Ascending aorta (tissue), 2 donors: ENCODE data around the gene LNPEP. TPM values are rescaled to one million over a fixed set of nuclear protein-coding genes. Genes with fewer than 3 reads are reported as not detected.

Experiments
- DNase-seq, 2 donors: peaks; one replicate each; pipeline ENCODE4 v3.0.0-alpha.2; 2019; ENCODE audit warnings: low spot score in 2 of 2
- H3K27ac ChIP-seq, 2 donors: fragments of 200-600 bp; sonication (generic); one replicate each; pipeline ENCODE4 v1.5.1; 2016 to 2017; ENCODE audit warnings: mild to moderate bottlenecking in 1 of 2
- H3K27me3 ChIP-seq: fragments of 200-600 bp; sonication (generic); one replicate; pipeline ENCODE4 v1.5.1; 2017
- H3K36me3 ChIP-seq, 2 donors: fragments of 200-600 bp; sonication (generic); one replicate each; pipeline ENCODE4 v1.5.1; 2016
- H3K4me1 ChIP-seq, 2 donors: fragments of 200-600 bp; sonication (generic); one replicate each; pipeline ENCODE4 v1.5.1; 2016 to 2017; ENCODE audit warnings: mild to moderate bottlenecking in 1 of 2
- H3K4me3 ChIP-seq, 2 donors: fragments of 200-600 bp; sonication (generic); one replicate each; pipeline ENCODE4 v1.5.1; 2016 to 2017; ENCODE audit warnings: mild to moderate bottlenecking in 1 of 2
- H3K9me3 ChIP-seq, 2 donors: fragments of 200-600 bp; sonication (generic); one replicate each; pipeline ENCODE4 v1.5.1; 2016
- intact Hi-C: fragments of 100-400 bp; cut with DNase I; formaldehyde crosslinking; loops from one replicate; pipeline ENCODE4 v1.15.1; 2023
- total RNA-seq: library from RNA; depleted of rRNA; stranded (reverse); fragments of >200 nt; gene quantifications from one replicate; pipeline ENCODE4 v1.1.0, GENCODE V29; 2016
- TF ChIP-seq, protein P1 (sequence below), 3 experiments: fragments of 200-600 bp in 2 of 3; fragments of 450-650 bp in 1 of 3; sonication (generic) in 2 of 3; IDR thresholded peaks; one replicate each; pipeline ENCODE4 v1.5.1; 2016 to 2019; ENCODE audit warnings: antibody characterized with exemption in 3 of 3, mild to moderate bottlenecking in 1 of 3, moderate library complexity in 1 of 3

LNPEP gene
- total RNA-seq, 1 donor from 2014 or later, result 35.3 TPM

GRCh38 chr5:96972599-96973334 is 36.9 kb downstream of the LNPEP start:
- no peak for DNase-seq

GRCh38 chr5:96973532-96974401 is 37.9 kb downstream of the LNPEP start:
- H3K4me1 ChIP-seq, result peaks cover 0 to 9% of the 10 kb centered on the region in 2 donors

More at GRCh38 chr5:96972599-96973334, 36.9 kb downstream of the LNPEP start:
- Histone ChIP-seq H3K4me1 (peaks cover 0 to 15% of the 10 kb centered on the region in 2 donors), H3K4me3 (no peak overlapping the region), H3K36me3 (no peaks in the 10 kb centered on the region), H3K27me3 (no peaks in the 10 kb centered on the region), H3K27ac (no peak overlapping the region), H3K9me3 (no peaks in the 10 kb centered on the region)
- TF ChIP-seq, protein P1, sequence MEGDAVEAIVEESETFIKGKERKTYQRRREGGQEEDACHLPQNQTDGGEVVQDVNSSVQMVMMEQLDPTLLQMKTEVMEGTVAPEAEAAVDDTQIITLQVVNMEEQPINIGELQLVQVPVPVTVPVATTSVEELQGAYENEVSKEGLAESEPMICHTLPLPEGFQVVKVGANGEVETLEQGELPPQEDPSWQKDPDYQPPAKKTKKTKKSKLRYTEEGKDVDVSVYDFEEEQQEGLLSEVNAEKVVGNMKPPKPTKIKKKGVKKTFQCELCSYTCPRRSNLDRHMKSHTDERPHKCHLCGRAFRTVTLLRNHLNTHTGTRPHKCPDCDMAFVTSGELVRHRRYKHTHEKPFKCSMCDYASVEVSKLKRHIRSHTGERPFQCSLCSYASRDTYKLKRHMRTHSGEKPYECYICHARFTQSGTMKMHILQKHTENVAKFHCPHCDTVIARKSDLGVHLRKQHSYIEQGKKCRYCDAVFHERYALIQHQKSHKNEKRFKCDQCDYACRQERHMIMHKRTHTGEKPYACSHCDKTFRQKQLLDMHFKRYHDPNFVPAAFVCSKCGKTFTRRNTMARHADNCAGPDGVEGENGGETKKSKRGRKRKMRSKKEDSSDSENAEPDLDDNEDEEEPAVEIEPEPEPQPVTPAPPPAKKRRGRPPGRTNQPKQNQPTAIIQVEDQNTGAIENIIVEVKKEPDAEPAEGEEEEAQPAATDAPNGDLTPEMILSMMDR (IDR thresholded peaks at IDR 0.05), result no peak
- intact Hi-C loops, result no loop called here

GRCh38 chr5:96975656-96976055 is 39.8 kb downstream of the LNPEP start:
- no peak overlapping the region for H3K27ac ChIP-seq
- no peak overlapping the region for H3K4me3 ChIP-seq
- H3K9me3 ChIP-seq, result no peaks in the 10 kb centered on the region
- intact Hi-C loops, result no loop called here
- TF ChIP-seq, protein P1 (IDR thresholded peaks at IDR 0.05), result no peak
- H3K4me1 ChIP-seq, result no peaks in the 10 kb centered on the region
- H3K36me3 ChIP-seq, result peaks cover 11% of the 10 kb centered on the region in 2 donors
- DNase-seq, result no peak
- H3K27me3 ChIP-seq, result no peaks in the 10 kb centered on the region

More at GRCh38 chr5:96973532-96974401, 37.9 kb downstream of the LNPEP start:
- TF ChIP-seq, protein P1 (IDR thresholded peaks at IDR 0.05), result no peak
- Histone ChIP-seq H3K9me3 (no peaks in the 10 kb centered on the region), H3K4me3 (no peak overlapping the region), H3K27me3 (no peaks in the 10 kb centered on the region), H3K27ac (no peak overlapping the region), H3K36me3 (no peaks in the 10 kb centered on the region)
- intact Hi-C loops, result no loop called here
- no peak for DNase-seq

DNA sequence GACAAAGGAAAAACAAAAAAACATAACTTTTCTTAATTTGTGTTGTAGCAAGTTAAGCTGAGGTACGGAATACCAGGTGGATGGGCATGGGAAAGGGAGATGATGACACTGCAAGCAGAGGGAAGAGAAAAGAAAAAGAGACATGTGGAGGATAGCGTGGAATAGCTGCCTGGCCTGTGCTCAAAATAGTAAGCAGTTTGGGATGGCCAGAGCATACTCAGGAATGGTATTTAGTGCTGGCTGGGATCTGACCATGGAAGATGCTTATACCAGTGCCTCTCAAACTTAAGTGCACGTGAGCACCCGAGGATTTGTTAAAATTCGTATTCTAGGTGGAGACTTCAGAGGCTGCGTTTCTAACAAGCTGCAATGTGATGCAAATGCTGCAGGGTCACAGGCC is 41.3 kb downstream of the LNPEP start:
- H3K9me3 ChIP-seq, result no peaks in the 10 kb centered on the region
- no peaks in the 10 kb centered on the region for H3K4me1 ChIP-seq
- no peak overlapping the region for H3K27ac ChIP-seq
- TF ChIP-seq, protein P1 (IDR thresholded peaks at IDR 0.05), result no peak
- peaks cover 11% of the 10 kb centered on the region in 2 donors for H3K36me3 ChIP-seq
- no peaks in the 10 kb centered on the region for H3K27me3 ChIP-seq
- no peak overlapping the region for H3K4me3 ChIP-seq
- intact Hi-C loops, result no loop called here
- no peak for DNase-seq

DNA sequence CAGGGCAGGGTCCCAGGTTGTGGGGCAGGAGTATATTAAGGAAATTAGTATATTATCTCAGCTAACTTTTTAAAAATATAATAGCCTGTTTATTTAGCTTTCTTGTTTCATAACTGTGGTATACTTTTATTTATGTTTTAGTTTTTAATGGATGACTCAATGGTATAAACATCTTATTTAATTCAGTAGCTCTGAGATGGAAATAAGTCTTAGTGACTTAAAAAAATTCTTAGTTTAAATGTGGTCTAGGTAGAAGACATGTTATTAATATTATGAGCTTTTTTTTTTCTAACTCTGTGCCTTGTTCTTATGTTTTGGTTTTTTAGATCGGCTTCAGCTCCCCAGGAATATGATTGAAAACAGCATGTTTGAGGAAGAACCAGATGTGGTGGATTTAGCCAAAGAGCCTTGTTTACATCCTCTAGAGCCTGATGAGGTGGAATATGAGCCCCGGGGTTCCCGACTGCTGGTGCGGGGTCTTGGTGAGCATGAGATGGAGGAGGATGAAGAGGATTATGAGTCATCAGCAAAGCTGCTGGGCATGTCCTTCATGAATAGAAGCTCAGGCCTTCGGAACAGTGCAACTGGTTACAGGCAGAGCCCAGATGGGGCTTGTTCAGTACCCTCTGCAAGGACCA is 43.1 kb downstream of the LNPEP start:
- H3K27ac ChIP-seq, result no peak overlapping the region
- H3K9me3 ChIP-seq, result no peaks in the 10 kb centered on the region
- H3K27me3 ChIP-seq, result no peaks in the 10 kb centered on the region
- peaks cover 11 to 13% of the 10 kb centered on the region in 2 donors for H3K36me3 ChIP-seq
- TF ChIP-seq, protein P1 (IDR thresholded peaks at IDR 0.05), result no peak
- H3K4me1 ChIP-seq, result no peaks in the 10 kb centered on the region
- no peak for DNase-seq
- no peak overlapping the region for H3K4me3 ChIP-seq
- intact Hi-C loops, result no loop called here
